DND-41 (cell line): Measurements from ENCODE around the gene LCORL.

Source experiments
- EZH2 ChIP-seq: IDR thresholded peaks from 3 replicates; pipeline ENCODE4 v1.6.1; 2012; ENCODE audit warnings: borderline replicate concordance, low read depth, mild to moderate bottlenecking, moderate library complexity, low read length, inconsistent platforms; ENCODE audit not compliant: severe bottlenecking
- TF ChIP-seq, protein P1 (sequence below): IDR thresholded peaks from 2 replicates; pipeline ENCODE4 v1.5.1; 2012; ENCODE audit warnings: borderline replicate concordance, low read length, moderate library complexity, mild to moderate bottlenecking; ENCODE audit not compliant: poor library complexity, severe bottlenecking; ENCODE audit errors: extremely low read depth

DNA sequence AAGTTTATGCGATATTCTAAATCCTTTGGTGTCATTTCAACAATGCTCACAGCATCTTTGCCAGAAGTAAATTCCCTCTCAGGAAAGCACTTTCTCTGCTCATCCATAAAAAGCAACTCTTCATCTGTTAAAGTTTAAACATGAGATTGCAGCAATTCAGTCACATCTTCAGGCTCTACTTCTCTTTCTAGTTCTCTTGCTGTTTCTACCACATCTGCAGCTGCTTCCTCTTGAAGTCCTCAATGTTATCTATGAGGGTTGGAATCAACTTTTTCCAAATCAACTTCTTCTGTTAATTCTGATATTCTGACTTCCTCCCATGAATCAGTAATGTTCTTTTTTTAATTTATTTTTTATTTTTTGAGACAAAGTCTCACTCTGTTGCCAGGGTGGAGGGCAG lies 100.9 kb downstream of the LCORL start:
- TF ChIP-seq, protein P1, sequence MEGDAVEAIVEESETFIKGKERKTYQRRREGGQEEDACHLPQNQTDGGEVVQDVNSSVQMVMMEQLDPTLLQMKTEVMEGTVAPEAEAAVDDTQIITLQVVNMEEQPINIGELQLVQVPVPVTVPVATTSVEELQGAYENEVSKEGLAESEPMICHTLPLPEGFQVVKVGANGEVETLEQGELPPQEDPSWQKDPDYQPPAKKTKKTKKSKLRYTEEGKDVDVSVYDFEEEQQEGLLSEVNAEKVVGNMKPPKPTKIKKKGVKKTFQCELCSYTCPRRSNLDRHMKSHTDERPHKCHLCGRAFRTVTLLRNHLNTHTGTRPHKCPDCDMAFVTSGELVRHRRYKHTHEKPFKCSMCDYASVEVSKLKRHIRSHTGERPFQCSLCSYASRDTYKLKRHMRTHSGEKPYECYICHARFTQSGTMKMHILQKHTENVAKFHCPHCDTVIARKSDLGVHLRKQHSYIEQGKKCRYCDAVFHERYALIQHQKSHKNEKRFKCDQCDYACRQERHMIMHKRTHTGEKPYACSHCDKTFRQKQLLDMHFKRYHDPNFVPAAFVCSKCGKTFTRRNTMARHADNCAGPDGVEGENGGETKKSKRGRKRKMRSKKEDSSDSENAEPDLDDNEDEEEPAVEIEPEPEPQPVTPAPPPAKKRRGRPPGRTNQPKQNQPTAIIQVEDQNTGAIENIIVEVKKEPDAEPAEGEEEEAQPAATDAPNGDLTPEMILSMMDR: no peak
- no peak for TF ChIP-seq EZH2
